Measurements from ENCODE around the gene ATXN7L3B.
A peak's percentile ranks its signal among the peaks of the same experiment; 100 is the strongest.
"Not testable (repeated sequence)": the region's sequence is repeated elsewhere in the genome, so short reads cannot be mapped to it uniquely, and the experiment has no call there.

ATXN7L3B gene

GRCh38 chr12:74537707-74538385, at the start of gene ATXN7L3B:
ATXN7L3B (plus strand) TSS chr12:74537835; CDS start chr12:74538113, 278 bp downstream.
- peak; percentile 89 for DNase-seq (ENCODE audit: low read depth, low spot score)
- Histone ChIP-seq H3K9me3 (ENCODE audit: insufficient read depth, low read length) (peaks cover 30% of the 10 kb centered on the region), H3K36me3 (ENCODE audit: insufficient read depth, insufficient read length, low read length) (peaks cover 39% of the 10 kb centered on the region), H3K4me1 (ENCODE audit: insufficient read depth, insufficient read length) (no peaks in the 10 kb centered on the region), H3K4me3 (ENCODE audit: insufficient read length, low read depth) (peak within 1 kb of the TSS; percentile 87), H3K9ac (ENCODE audit: insufficient read length, low read depth) (peak within 1 kb of the TSS; percentile 88), H3K27me3 (ENCODE audit: insufficient read depth, insufficient read length) (no peaks in the 10 kb centered on the region)
- TF ChIP-seq YY1 (IDR thresholded peaks at IDR 0.05; ENCODE audit: insufficient read depth, insufficient read length) (no peak), ZNF274 (IDR thresholded peaks at IDR 0.05; ENCODE audit: low read depth, low read length) (no peak), SUZ12 (IDR thresholded peaks at IDR 0.05; ENCODE audit: extremely low read depth, insufficient read depth, insufficient read length) (no peak)

GRCh38 chr12:74488134-74488533, 49.5 kb upstream of the ATXN7L3B start:
- DNase-seq (ENCODE audit: low read depth, low spot score), result no peak
- Histone ChIP-seq H3K27me3 (ENCODE audit: insufficient read depth, insufficient read length) (no peaks in the 10 kb centered on the region), H3K36me3 (ENCODE audit: insufficient read depth, insufficient read length, low read length) (no peaks in the 10 kb centered on the region), H3K4me1 (ENCODE audit: insufficient read depth, insufficient read length) (no peaks in the 10 kb centered on the region), H3K9me3 (ENCODE audit: insufficient read depth, low read length) (no peaks in the 10 kb centered on the region), H3K4me3 (ENCODE audit: insufficient read length, low read depth) (no peak overlapping the region), H3K9ac (ENCODE audit: insufficient read length, low read depth) (no peak overlapping the region)
- no peak for TF ChIP-seq SUZ12 (IDR thresholded peaks at IDR 0.05; ENCODE audit: extremely low read depth, insufficient read depth, insufficient read length)
- TF ChIP-seq ZNF274 (IDR thresholded peaks at IDR 0.05; ENCODE audit: low read depth, low read length), result no peak
- TF ChIP-seq YY1 (IDR thresholded peaks at IDR 0.05; ENCODE audit: insufficient read depth, insufficient read length), result no peak

- no peak for DNase-seq (ENCODE audit: low read depth, low spot score)
- Histone ChIP-seq H3K9ac (ENCODE audit: insufficient read length, low read depth) (no peak overlapping the region), H3K9me3 (ENCODE audit: insufficient read depth, low read length) (no peaks in the 10 kb centered on the region), H3K36me3 (ENCODE audit: insufficient read depth, insufficient read length, low read length) (no peaks in the 10 kb centered on the region), H3K4me1 (ENCODE audit: insufficient read depth, insufficient read length) (no peaks in the 10 kb centered on the region), H3K27me3 (ENCODE audit: insufficient read depth, insufficient read length) (no peaks in the 10 kb centered on the region), H3K4me3 (ENCODE audit: insufficient read length, low read depth) (no peak overlapping the region)
- TF ChIP-seq YY1 (IDR thresholded peaks at IDR 0.05; ENCODE audit: insufficient read depth, insufficient read length) (no peak), SUZ12 (IDR thresholded peaks at IDR 0.05; ENCODE audit: extremely low read depth, insufficient read depth, insufficient read length) (no peak), ZNF274 (IDR thresholded peaks at IDR 0.05; ENCODE audit: low read depth, low read length) (no peak)
These were observed 48.1 kb upstream of the ATXN7L3B start for GRCh38 chr12:74489543-74489942.

- Histone ChIP-seq H3K9me3 (ENCODE audit: insufficient read depth, low read length) (no peaks in the 10 kb centered on the region), H3K4me3 (ENCODE audit: insufficient read length, low read depth) (no peak overlapping the region), H3K9ac (ENCODE audit: insufficient read length, low read depth) (no peak overlapping the region), H3K36me3 (ENCODE audit: insufficient read depth, insufficient read length, low read length) (no peaks in the 10 kb centered on the region), H3K27me3 (ENCODE audit: insufficient read depth, insufficient read length) (no peaks in the 10 kb centered on the region), H3K4me1 (ENCODE audit: insufficient read depth, insufficient read length) (no peaks in the 10 kb centered on the region)
- TF ChIP-seq SUZ12 (IDR thresholded peaks at IDR 0.05; ENCODE audit: extremely low read depth, insufficient read depth, insufficient read length) (no peak), ZNF274 (IDR thresholded peaks at IDR 0.05; ENCODE audit: low read depth, low read length) (no peak), YY1 (IDR thresholded peaks at IDR 0.05; ENCODE audit: insufficient read depth, insufficient read length) (no peak)
- no peak for DNase-seq (ENCODE audit: low read depth, low spot score)
These were observed 47.1 kb upstream of the ATXN7L3B start for GRCh38 chr12:74490390-74491064.

GRCh38 chr12:74491374-74491773, 46.3 kb upstream of the ATXN7L3B start:
- Histone ChIP-seq H3K36me3 (ENCODE audit: insufficient read depth, insufficient read length, low read length) (no peaks in the 10 kb centered on the region), H3K9me3 (ENCODE audit: insufficient read depth, low read length) (no peaks in the 10 kb centered on the region), H3K4me3 (ENCODE audit: insufficient read length, low read depth) (no peak overlapping the region), H3K9ac (ENCODE audit: insufficient read length, low read depth) (no peak overlapping the region), H3K4me1 (ENCODE audit: insufficient read depth, insufficient read length) (no peaks in the 10 kb centered on the region), H3K27me3 (ENCODE audit: insufficient read depth, insufficient read length) (no peaks in the 10 kb centered on the region)
- DNase-seq (ENCODE audit: low read depth, low spot score), result no peak
- TF ChIP-seq ZNF274 (IDR thresholded peaks at IDR 0.05; ENCODE audit: low read depth, low read length) (no peak), YY1 (IDR thresholded peaks at IDR 0.05; ENCODE audit: insufficient read depth, insufficient read length) (no peak), SUZ12 (IDR thresholded peaks at IDR 0.05; ENCODE audit: extremely low read depth, insufficient read depth, insufficient read length) (no peak)

GRCh38 chr12:74499192-74499591, 38.4 kb upstream of the ATXN7L3B start:
- DNase-seq (ENCODE audit: low read depth, low spot score), result no peak
- no peaks in the 10 kb centered on the region for H3K4me1 ChIP-seq (ENCODE audit: insufficient read depth, insufficient read length)
- no peak for TF ChIP-seq ZNF274 (IDR thresholded peaks at IDR 0.05; ENCODE audit: low read depth, low read length)
- TF ChIP-seq SUZ12 (IDR thresholded peaks at IDR 0.05; ENCODE audit: extremely low read depth, insufficient read depth, insufficient read length), result no peak
- no peak for TF ChIP-seq YY1 (IDR thresholded peaks at IDR 0.05; ENCODE audit: insufficient read depth, insufficient read length)
- H3K36me3 ChIP-seq (ENCODE audit: insufficient read depth, insufficient read length, low read length), result no peaks in the 10 kb centered on the region
- H3K9me3 ChIP-seq (ENCODE audit: insufficient read depth, low read length), result no peaks in the 10 kb centered on the region
- no peak overlapping the region for H3K9ac ChIP-seq (ENCODE audit: insufficient read length, low read depth)
- H3K4me3 ChIP-seq (ENCODE audit: insufficient read length, low read depth), result no peak overlapping the region
- no peaks in the 10 kb centered on the region for H3K27me3 ChIP-seq (ENCODE audit: insufficient read depth, insufficient read length)

GRCh38 chr12:74508873-74509657, 28.6 kb upstream of the ATXN7L3B start:
- H3K36me3 ChIP-seq (ENCODE audit: insufficient read depth, insufficient read length, low read length); H3K27me3 ChIP-seq (ENCODE audit: insufficient read depth, insufficient read length); H3K4me1 ChIP-seq (ENCODE audit: insufficient read depth, insufficient read length); H3K9ac ChIP-seq (ENCODE audit: insufficient read length, low read depth): not testable (repeated sequence)
- peak overlapping the region; percentile 42 for H3K4me3 ChIP-seq (ENCODE audit: insufficient read length, low read depth)
- H3K9me3 ChIP-seq (ENCODE audit: insufficient read depth, low read length), result 0 out of 2 replicates have a peak, but pooled peaks cover 11% of the 10 kb centered on the region
- DNase-seq (ENCODE audit: low read depth, low spot score), result peak; percentile 15

All from NT2/D1 (cell line).